Stimulated activated CD4-positive, alpha-beta T cell treated with anti-CD3 and anti-CD28 coated beads, Interleukin-4, amount 100 ng/mL, for 48 hours (primary cell): ENCODE data around the gene DLX3.

Experiments used
- DNase-seq, 2 donors: peaks; one replicate each; pipeline ENCODE4 v3.0.0-alpha.2; 2020; ENCODE audit warnings: low read depth in 2 of 2

The DLX3 gene

DNA sequence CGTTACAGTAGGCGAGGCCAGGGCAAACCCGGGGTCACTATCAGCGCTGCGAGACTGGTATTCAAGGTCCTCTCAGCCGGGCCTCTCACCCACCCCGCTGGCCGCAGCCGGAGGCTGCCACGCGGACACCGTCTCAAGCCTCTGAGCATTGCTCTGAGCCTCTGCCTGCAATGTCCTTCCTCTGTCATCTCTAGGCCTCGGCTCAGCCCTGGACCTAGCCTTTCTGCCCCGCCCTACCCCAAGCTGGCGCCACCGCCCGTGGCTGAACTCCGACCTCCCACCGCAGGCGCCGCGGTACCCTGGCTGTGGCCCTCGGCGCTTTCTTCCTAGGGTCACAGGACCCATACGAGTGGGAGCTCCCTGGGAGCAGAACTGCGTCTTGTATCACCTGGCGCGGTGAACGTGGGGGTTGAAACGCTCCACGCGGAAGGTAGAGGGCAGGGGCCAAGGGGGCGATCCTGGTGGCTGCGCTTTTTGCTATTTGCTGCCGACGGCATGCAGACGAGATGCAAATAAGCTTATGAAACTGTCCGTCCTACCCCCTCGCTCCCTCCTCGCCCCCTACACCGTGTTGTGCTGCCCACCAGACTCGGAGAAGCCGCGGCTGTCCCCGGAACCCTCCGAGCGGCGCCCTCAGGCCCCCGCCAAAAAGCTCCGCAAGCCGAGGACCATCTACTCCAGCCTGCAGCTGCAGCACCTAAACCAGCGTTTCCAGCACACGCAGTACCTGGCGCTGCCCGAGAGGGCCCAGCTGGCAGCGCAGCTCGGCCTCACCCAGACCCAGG lies 22.3 kb downstream of the DLX3 start:
- no peak for DNase-seq

DNA sequence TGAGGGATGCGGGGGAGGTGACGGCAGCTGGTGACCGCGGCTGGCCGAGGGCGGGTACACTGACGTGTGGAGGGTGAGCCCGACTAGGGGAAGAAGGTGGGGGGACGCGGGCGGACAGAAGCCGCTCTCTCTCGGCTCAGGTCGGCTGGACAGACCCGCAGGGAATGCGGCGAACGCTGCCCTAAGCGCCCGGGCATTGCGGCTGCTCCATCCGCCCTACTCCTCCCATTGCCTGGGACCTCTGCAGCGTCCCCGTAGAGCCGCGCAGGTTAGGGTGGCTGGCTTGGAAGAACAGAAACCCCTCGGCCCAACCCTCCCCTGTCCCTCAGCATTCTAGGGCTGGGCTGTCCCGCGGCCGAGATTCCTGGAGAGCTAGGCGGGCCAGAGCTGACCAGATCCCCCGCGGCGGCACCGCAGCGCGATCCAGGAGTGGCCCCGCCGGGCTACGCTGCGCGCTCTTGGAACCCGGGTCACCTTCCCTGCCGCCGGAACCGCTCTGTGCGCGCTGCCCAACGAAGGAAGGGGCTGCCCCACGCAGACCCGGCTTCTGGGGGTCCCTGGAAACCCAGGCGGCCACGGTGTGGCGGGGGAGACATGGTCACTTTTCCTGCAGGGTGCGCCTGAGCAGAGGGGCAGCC lies 23.1 kb downstream of the DLX3 start:
- DNase-seq = no peak

DNA sequence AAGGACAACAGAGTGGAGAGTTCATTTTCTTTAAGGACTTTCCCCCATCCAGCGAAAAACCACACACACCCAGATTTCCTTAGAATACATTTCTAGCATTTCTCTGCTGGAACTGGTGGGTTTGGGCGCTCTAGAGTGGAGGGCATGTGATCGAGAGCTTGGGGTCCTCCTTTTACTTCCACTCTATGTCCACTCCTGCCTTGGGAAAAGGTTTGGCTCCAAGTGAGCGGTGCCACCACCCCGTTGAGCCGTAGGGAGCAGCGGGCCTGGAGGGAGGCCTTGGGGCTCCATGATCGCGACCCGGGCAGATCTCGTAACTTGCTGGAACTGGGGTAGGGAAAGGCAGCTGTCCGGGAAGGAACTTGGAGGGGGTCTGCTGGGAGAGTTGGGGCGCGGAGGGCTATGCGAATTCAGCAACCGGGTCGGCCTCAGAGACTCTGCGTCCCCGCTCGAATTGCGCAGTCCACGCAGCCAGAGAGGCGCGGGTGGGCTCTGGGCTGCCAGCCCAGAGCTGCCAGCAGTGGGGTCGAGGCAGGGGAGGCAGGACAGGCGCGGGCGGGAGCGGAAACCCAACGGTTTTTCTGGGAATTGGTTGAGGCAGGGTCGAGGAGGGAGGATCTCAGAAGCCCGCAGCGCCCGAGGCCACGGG lies 23.7 kb downstream of the DLX3 start:
- DNase-seq = no peak

DNA sequence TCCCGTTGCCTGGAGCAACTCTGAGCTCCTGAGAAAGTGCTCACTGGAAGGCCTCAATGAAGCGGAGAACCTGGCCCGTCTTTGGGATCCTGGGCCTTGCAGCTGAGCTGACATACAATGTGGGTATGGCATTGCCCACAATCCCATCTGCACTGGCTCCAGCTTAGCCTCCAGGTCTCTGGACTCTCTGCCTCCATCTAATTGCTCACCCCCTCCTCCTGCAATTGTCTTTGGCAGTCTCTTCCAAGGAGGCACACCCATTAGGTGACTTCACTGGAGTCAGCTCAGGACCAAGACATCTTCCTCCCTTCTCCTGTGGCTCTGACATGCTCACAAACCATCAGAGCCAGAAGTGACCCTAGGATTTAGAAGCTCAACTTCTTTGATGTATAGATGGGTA lies 24.5 kb downstream of the DLX3 start:
- DNase-seq = no peak

DNA sequence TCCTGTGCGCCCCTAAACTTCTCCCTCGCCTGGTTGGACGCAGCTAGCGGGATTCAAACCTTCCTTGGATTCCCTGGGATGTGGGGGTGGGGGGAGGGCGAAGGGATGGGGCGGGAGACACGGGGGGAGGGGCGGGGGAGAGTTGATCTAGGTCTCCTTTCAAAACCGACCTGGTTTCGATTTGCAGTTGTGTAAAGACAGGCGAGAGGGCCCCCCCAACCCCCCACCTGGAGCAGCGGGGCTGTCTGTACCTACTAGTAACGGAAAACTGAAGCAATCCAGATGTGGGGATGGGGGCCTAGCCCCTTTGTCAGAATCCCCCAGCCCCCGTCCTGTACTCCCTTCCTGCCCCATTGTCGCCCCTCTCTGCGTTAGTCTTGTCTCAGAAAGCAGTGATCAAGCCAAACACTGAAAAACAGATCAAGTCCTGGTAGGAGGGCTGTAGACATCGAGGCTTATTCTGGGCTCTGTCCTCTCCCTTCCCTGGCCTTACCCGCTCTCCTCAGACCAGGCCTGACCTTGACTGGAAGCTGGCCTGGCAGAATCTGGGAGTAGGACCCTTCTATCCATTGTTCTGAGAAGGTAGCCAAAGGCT lies 25.1 kb downstream of the DLX3 start:
- DNase-seq = no peak

DNA sequence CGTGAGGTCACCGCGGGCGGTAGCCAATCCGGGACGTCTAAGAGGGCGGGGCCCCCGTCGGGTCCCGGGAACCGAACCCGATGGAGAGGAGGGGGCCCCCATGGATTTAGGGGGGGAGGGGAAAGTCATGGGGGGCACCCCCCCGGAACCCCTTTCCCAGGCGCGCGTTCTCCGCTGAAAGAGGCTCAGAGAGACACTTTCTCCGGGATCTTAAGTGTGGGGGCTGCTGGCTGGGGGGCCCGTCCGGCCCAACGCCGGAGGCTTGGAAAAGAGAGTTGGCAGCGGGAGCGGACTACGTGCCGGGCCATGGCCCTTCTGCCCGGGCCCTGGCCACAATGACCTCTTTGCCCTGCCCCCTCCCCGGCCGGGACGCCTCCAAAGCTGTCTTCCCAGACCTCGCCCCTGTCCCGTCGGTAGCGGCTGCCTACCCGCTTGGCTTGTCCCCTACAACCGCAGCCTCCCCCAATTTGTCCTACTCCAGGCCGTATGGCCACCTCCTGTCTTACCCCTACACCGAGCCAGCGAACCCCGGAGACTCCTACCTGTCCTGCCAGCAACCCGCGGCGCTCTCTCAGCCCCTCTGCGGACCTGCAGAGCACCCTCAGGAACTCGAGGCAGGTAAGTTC lies 25.8 kb downstream of the DLX3 start, which contains the start of gene DLX4:
TSS of gene DLX4 (plus strand) at position 57 of the 626 bp plus-strand sequence. CDS start at position 336, 279 bp downstream.
- DNase-seq = no peak

DNA sequence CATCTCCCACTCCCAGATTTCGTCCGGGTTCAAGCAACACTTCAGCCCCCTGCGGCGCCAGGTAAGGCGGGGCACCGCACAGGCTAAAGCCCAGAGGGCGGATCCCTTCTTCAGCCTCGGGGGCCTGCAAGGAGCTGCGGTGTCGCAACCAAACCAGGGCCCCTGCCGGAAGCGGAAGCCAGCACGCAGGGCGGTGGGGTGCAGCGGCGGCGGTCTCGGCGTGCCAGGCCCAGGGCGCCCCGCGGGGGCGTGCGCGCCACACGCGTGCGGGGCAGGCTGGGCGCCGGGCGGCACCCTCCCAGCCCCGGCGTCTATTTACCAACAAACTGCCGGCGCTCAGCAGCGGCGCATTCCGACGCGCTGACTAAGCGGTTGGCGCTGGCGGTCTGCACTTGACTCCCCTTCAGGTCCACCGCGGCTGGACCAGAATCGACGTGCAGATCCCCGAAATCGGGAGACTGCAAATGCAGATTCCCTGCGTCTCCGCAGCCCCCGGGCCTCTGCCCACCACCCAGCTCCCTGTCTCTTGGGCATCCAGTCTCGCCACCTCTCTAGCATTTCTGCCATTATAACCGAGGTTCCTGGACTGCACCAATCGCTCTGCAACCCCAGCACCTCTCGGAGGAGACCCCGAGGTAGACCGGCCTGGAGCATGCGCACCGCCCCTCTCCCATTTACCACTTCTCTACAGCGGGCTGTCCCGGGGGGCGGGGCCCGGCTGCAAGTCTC lies 26.5 kb downstream of the DLX3 start:
- DNase-seq = peak; percentile 64 to 69

DNA sequence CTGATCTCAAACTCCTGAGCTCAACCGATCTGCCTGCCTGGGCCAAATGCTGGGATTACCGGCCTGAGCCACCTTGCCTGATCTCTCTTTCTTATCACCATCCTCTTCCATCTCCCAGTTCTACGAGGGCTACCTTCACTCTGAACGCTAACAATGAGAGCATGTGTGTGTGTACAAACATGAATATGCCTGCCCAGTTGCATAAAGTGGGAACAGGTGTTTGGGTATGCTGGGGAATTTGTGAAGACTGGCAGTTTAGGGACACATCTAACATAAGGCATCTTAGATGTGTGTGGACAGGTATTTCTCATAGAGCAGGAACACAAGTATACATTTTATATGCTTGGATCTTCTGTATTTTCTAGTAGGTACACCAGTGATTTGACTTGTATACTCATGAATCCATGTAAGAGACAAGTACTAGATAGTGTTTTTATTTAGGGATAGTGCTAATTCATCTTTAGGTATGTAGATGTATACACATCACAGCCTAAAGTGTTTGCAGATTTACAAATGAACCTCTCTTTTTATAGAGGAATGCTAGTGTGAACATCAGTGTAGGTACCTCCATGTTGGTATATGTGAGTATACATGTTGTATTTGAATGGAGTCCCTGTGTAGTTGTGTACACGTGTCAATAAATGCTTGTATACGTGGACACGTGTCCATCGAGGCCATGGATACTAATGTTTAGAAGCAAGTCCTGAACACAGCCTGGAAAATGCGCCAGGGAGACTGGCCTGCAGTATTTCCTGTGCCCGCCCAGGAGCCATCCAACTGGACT lies 27.2 kb downstream of the DLX3 start:
- no peak for DNase-seq

DNA sequence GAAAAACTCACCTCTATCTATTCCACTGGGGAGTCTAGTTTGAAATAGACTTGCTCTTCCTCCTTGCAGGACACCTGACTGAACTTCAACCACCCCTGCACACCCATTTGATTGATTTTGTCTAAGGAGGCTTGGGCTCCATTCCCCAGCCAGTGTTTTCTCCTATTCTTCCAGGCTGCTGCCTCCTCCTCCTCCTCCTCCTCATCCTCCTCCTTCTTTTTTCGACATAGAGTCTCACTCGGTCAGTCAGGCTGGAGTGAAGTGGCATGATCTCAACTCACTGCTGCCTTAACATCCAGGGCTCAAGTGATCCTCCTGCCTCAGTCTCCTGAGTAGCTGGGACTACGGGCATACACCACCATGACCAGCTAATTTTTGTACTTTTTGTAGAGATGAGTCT lies 27.8 kb downstream of the DLX3 start:
- DNase-seq = no peak

DNA sequence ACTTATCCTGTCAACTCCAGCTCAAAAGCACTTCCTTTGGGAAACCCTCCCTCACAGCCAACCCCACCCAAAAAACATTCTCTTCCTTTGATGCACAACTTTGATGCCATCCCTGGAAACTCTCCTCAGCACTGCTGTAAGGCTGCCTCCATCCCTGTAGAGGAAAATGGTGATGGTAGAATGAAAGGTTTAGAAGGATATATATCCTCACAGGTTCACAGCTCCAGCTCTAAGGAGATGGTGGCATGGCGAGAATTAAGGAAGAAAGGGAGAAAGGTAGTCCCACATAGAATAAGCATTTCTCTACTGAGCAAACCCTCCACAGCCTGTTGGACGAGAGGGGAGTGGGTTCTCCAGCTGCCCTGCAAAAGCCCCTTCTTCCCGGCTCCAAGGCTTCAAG lies 28.3 kb downstream of the DLX3 start:
- no peak for DNase-seq

DNA sequence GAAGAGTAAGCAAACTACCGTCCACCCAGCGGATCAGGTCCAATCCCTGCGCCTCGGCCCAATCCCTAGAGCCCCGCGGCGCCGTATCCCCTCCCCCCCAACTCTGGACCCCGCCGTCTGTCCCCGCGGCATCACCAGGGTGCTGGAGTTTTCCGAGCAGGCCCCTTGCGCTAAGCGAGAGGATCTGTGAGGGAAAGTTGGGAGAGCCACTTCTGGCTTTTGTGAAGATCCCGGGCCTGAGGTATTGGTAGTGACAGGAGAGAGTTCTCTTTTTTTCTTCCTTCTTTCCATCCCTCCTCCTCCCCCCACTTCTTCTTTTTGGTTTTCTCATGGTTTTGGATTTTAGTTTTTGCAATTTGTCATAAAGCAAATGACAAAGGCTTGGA lies 29.5 kb downstream of the DLX3 start:
- DNase-seq = no peak

DNA sequence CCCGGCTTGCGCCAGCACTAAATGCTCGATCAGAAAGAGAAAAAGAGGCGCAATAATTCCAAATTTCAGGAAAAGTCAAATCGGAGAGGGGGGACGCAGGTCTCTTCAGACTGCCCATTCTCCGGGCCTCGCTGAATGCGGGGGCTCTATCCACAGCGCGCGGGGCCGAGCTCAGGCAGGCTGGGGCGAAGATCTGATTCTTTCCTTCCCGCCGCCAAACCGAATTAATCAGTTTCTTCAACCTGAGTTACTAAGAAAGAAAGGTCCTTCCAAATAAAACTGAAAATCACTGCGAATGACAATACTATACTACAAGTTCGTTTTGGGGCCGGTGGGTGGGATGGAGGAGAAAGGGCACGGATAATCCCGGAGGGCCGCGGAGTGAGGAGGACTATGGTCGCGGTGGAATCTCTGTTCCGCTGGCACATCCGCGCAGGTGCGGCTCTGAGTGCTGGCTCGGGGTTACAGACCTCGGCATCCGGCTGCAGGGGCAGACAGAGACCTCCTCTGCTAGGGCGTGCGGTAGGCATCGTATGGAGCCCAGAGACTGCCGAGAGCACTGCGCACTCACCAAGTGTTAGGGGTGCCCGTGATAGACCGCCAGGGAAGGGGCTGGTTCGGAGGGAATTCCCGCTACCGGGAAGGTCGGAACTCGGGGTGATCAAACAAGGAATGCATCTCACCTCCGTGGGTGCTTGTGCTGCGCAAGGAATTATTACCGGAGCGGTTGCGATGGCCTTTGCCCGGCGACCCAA lies 30.1 kb downstream of the DLX3 start:
- DNase-seq = no peak

DNA sequence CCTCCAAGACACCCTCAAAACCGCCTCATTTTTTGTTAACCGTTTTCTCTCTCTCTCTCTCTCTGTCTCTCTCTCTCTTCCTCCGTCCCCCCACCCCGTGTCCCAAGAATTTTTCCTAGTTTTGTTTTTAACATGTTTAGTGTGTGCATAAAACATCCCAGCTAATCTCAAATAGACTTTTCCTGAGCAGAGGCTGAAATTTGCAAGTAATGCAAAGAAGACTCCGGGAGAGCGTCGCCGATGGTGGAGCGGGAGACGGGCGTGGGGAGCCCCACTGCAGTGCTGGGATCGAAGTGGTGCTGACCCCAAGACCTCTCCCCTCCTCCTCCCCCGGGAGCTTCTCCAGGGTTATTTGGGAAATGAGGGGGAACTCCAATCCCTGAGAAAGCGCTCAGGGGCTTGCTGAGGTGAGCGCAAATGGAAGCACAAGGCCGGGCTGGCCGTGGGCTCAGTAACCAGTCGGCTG lies 30.7 kb downstream of the DLX3 start:
- no peak for DNase-seq

DNA sequence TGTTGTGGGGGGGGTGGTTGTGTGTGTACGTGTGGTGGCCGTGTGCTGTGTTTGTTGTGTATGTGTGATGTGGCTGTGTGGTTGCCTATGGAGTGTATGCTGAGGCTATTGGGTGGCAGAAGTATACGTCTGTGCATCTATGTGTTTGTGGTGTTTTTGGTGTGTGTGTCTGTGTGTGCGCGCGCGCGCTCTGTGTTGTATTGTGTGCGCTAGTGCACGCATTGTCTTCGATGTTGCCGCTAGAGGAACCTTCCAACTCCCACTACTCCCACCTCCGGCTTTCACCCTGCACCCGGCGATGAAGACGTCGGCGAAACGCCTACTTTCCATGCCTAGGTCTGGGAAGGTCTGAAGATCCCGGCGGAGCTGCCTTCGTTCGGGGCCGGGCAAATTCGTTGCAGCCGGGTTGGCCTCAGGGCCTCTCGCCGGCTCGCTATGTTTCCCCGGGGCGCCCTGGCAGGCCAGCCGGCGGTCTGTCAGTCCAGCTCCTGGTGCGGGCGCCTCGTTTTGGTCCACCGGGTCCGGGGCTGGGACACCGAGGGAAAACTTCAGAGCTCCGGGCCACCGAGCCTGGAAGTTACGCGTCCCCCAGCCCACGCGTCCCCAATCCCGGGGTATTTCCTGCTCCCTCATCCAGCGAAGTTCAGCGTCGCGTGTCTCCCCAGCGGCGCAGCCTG lies 31.3 kb downstream of the DLX3 start:
- DNase-seq = no peak

DNA sequence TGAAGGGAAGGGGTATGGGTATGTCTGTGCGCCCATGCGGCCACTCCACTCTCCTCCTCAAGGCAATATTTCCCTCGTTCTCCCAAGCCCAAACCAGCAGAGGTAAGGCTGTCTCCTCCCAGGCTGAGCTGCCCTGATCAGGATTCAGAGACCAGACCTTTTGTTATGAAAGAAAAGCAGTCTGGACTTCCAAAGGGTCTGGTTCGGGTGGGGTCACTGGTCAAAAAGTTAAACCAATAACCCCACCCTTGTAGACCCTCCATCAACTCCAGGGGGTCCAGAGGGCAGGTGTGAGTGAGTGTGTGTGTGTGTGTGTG lies 31.8 kb downstream of the DLX3 start:
- DNase-seq = no peak

DNA sequence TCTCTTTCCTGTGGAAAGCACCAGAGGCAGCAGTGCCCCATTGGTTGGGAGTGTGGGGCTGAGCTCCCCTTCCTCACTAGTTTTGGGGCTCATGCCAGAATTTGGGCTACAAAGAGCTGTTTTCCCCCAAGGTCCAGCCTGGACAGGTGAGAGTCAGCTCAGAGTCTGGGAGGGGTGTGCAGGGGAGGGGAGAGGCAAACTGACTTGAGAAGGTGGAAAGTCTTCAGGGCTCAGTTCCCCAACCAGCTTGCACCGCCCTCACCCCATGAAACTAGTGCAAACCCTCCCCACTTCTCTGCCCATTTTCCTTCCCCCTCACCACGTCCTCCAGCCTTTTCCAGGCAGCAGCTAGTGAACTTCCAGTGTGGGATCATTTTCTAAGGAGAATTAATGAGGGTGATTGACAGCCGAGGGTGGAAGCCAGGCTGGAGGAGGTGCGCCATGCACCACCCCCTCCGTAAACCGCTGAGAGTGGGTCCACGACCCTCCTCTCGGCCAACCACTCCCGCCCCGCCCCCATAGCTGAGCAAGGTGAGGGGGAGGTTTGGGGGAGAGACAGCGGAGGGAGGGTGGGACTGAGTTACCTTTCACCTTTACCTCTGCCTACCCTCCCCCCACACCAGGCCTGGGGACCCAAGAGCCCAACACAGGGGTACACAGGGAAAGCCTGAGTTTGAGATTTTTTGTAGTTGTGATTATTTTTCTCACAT lies 32.3 kb downstream of the DLX3 start:
- DNase-seq = no peak

DNA sequence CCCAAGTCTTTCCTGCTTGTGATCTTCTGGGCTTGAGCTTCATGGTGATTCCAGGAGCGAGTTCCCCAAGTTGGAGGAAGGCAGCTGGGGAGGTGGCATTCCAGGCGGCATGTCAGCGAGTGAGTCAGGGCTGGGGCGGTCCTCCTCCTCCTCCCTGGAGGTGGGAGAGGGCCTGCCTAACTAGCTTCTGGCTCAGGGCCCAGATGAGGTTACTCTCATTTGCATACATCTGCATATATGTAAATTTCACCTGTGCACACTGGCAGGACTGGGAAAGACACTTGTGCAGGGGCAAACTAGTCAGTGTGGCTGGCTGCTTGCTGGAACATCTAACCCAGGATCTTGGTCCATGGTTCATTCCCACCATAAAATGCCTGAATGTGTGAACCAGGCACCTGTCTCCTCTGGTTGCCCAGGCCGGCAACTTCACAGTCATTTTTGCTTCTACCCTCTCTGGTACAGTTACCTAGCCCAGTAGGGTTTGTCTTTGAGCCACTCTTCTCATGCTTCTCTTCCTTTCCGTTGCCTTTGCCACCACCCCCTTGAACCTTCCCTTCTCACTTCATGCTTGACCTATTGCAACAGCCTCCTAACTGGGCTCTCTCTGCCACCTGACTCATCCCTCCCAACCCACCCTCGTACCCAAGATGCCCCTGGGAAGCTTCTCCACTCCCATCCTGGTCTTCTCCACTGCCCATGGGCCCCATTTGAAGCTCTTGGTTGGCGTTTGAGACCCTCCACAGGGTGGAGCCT lies 35.7 kb downstream of the DLX3 start:
- no peak for DNase-seq

DNA sequence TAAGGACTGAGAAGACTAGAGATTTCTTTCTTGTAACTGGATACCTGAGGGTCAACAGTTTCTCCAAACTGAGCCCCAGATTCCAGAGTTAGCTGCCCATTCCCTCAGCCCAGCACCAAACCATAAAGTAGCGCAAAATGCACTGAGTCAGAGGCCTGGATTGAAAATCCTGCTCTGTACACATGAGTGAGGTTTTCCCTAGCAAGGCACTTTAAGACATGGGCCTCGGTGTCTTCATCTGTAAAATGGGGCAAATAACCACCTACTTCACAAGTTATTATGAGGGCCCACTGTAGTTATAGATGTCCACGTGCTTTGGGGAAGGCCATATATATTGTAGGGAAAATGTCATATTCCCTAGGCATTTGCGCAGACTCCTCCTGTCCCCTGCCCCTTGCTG lies 36.3 kb downstream of the DLX3 start:
- DNase-seq = no peak
